Heart left ventricle (tissue), 13 donors: Measurements from ENCODE around the gene NCKAP5L.

Source experiments
- POLR2A ChIP-seq, 2 donors: fragments of 450-650 bp; IDR thresholded peaks; one replicate each; pipeline ENCODE4 v1.6.1; 2017; ENCODE audit warnings: antibody characterized with exemption in 2 of 2, mild to moderate bottlenecking in 2 of 2, moderate library complexity in 2 of 2
- TF ChIP-seq, protein P1 (sequence below), 12 donors: fragments of 200-600 bp; sonication (generic) in 4 of 12; IDR thresholded peaks; one replicate each; pipeline versions ENCODE4 v1.5.0 to v1.8.0; 2018 to 2022; ENCODE audit warnings: antibody characterized with exemption in 12 of 12, mild to moderate bottlenecking in 5 of 12
- donor health status: ischemic (EF 13 %, LVEDD 7.1; RV severe dilation, severe dysfunction).
- donor health status: DM: no; HTN: yes; CAD: no.
- donor health status: DM: no; HTN: no; CAD: no.
- donor health status: ischemic (EF 25% LVEDD 6.9; RV normal size, moderate dysfunction).
- donor health status: ischemic (EF 25% LVEDD 5.7; RV mildly dilated, moderate dysfunction).
- donor health status: ischemic (EF 35%, LVEDD 5.7; RV mildly dilated, moderate dysfunction).
- donor health status: nonischemic (EF 11% LVEDD 7.7; RV severe dilation, severe dysfunction).
- donor health status: DM: yes; HTN: yes; CAD: no.
- donor health status: PGD.
- donor health status: ischemic (EF 29% LVEDD 5.4; RV normal size, mild dysfunction).
- donor health status: nonischemic (EF 23%, LVEDD 6.1; RV moderate dilation, normal function).

DNA sequence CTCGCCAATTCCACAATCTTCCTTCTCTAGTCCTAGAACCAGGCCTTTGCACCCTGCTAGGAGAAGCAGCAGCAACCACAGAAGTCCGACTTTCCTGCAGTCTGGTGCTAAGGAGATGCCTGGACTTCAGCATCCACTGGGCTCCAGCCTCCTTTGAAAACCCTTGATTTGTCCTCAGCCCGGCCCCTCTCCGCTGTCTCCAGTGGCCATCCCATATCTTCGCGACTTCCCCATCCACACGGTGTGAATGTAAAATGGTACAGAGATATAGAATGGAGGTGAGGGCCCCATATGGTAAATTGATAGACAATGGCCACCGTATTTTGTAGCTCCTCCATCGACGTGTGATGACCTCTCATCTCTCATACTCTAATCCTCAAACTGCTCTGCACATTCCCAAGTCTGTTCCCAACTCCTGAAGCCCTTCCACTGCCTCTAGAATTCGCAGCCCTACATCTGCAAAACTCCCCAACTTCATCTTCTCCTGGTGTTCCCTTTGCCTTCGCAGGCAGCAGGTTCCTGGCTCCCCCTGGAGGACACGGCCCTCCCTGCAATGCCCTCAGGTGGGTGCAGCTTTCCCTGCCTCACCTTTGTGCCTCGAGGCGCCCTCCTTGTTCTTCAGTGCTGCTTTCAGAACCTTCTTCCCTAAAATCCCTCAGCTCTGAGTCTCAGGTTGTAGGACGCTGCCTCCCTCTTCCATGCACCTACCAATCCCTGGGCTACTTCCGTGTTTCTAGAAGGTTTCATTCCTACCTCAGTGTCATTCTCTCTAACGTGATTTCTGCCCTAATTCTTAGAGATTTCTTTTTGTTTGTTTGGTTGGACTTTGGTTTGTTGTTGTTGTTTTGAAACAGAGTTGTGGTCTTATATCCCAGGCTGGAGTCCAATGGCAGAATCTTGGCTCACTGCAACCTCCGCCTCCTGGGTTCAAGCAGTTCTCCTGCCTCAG, 50.1 kb downstream of the NCKAP5L start:
- TF ChIP-seq, protein P1, sequence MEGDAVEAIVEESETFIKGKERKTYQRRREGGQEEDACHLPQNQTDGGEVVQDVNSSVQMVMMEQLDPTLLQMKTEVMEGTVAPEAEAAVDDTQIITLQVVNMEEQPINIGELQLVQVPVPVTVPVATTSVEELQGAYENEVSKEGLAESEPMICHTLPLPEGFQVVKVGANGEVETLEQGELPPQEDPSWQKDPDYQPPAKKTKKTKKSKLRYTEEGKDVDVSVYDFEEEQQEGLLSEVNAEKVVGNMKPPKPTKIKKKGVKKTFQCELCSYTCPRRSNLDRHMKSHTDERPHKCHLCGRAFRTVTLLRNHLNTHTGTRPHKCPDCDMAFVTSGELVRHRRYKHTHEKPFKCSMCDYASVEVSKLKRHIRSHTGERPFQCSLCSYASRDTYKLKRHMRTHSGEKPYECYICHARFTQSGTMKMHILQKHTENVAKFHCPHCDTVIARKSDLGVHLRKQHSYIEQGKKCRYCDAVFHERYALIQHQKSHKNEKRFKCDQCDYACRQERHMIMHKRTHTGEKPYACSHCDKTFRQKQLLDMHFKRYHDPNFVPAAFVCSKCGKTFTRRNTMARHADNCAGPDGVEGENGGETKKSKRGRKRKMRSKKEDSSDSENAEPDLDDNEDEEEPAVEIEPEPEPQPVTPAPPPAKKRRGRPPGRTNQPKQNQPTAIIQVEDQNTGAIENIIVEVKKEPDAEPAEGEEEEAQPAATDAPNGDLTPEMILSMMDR (IDR thresholded peaks at IDR 0.05) = peak; percentile 60 to 83 (median 72)
- no peak for TF ChIP-seq POLR2A (IDR thresholded peaks at IDR 0.05)
